ENCODE measurements around the gene THRB. TPM values are rescaled to one million over a fixed set of nuclear protein-coding genes. Genes with fewer than 3 reads are reported as not detected.

Gene THRB
- total RNA-seq, 2 donors from 2014 or later: 0.24 to 0.26 TPM

GRCh38 chr3:24287755-24288450 is 206.7 kb downstream of the THRB start:
- Mint-ChIP-seq H3K36me3 (ENCODE audit: low read depth) (no peaks in the 10 kb centered on the region), H3K27me3 (ENCODE audit: insufficient read depth) (no peaks in the 10 kb centered on the region), H3K27ac (no peak overlapping the region), H3K4me1 (no peaks in the 10 kb centered on the region), H3K4me3 (no peak overlapping the region), H3K9me3 (no peaks in the 10 kb centered on the region)
- H3K4me3 ChIP-seq (ENCODE audit: low read length): no peak overlapping the region
- H3K4me1 ChIP-seq (ENCODE audit: control insufficient read depth, insufficient read depth, low read length): no peaks in the 10 kb centered on the region
- 90 to 91% methylated on average over 2 to 3 of the region's 3 CpGs for WGBS, 2 experiments (ENCODE audit: insufficient coverage in 1 of 2, insufficient read length in 1 of 2)
- no peak for TF ChIP-seq CTCF (conservative IDR thresholded peaks at IDR 0.05)
- H3K27me3 ChIP-seq (ENCODE audit: control insufficient read depth, insufficient read depth, low read length, poor library complexity, severe bottlenecking): no peaks in the 10 kb centered on the region
- DNase-seq: no peak
- no peak overlapping the region for H3K9ac ChIP-seq (ENCODE audit: extremely low read depth, low read length, poor library complexity, severe bottlenecking)
- no peaks in the 10 kb centered on the region for H3K36me3 ChIP-seq (ENCODE audit: control insufficient read depth, insufficient read depth, low read length)
- H3K27ac ChIP-seq (ENCODE audit: low read depth, low read length): no peak overlapping the region
- no peaks in the 10 kb centered on the region for H3K9me3 ChIP-seq (ENCODE audit: control insufficient read depth, low read length)

DNA sequence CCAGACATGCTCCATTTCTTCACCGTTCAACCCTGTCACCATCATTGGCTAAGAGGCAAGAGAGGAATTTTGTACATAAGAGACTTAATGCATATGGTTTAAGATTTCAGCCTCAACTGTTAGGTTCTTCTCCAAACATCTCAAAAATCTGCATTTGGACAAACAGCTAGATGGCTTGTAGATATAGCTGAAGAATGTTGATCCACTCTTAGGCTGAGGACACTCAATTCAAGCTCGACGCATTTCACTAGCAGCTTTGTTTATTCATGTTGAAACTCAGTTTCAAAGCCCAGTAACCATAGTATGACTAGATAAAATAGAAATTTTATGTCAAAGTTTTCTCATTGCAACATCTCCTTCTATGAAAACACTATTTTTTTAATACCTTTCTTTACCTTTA is 208.2 kb downstream of the THRB start:
- no peaks in the 10 kb centered on the region for H3K4me1 Mint-ChIP-seq
- DNase-seq: no peak
- H3K27ac Mint-ChIP-seq: no peak overlapping the region
- H3K27ac ChIP-seq (ENCODE audit: low read depth, low read length): no peak overlapping the region
- H3K36me3 ChIP-seq (ENCODE audit: control insufficient read depth, insufficient read depth, low read length): no peaks in the 10 kb centered on the region
- H3K4me3 Mint-ChIP-seq: no peak overlapping the region
- H3K36me3 Mint-ChIP-seq (ENCODE audit: low read depth): no peaks in the 10 kb centered on the region
- H3K9me3 Mint-ChIP-seq: no peaks in the 10 kb centered on the region
- H3K4me3 ChIP-seq (ENCODE audit: low read length): no peak overlapping the region
- H3K27me3 Mint-ChIP-seq (ENCODE audit: insufficient read depth): no peaks in the 10 kb centered on the region
- H3K27me3 ChIP-seq (ENCODE audit: control insufficient read depth, insufficient read depth, low read length, poor library complexity, severe bottlenecking): no peaks in the 10 kb centered on the region
- TF ChIP-seq CTCF (conservative IDR thresholded peaks at IDR 0.05): no peak
- H3K9ac ChIP-seq (ENCODE audit: extremely low read depth, low read length, poor library complexity, severe bottlenecking): no peak overlapping the region
- H3K9me3 ChIP-seq (ENCODE audit: control insufficient read depth, low read length): no peaks in the 10 kb centered on the region
- H3K4me1 ChIP-seq (ENCODE audit: control insufficient read depth, insufficient read depth, low read length): no peaks in the 10 kb centered on the region
- WGBS, 2 experiments (ENCODE audit: insufficient coverage in 1 of 2, insufficient read length in 1 of 2): 90 to 93% methylated on average over 2 to 3 of the region's 3 CpGs

DNA sequence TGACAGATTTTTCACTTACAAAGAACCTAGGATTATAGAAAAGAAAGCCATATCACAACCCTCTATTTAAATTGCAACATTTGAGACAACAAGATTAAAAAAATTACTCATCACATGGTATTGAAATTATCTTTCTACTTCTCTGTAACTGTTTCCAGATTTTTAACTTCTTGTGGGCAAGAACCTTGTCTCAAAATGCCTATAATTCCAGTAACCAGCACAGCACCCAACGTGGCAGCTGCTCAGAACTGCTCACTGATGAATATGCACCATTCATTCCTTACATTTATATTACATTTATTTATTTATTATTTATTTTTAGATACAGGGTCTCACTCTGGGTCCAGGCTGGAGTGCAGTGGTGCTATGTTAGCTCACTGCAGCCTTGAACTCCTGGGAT is 216.1 kb downstream of the THRB start:
- H3K4me1 Mint-ChIP-seq: no peaks in the 10 kb centered on the region
- H3K27ac Mint-ChIP-seq: no peak overlapping the region
- no peaks in the 10 kb centered on the region for H3K36me3 ChIP-seq (ENCODE audit: control insufficient read depth, insufficient read depth, low read length)
- TF ChIP-seq CTCF (conservative IDR thresholded peaks at IDR 0.05): no peak
- no peak overlapping the region for H3K27ac ChIP-seq (ENCODE audit: low read depth, low read length)
- H3K9me3 Mint-ChIP-seq: no peaks in the 10 kb centered on the region
- no peak overlapping the region for H3K9ac ChIP-seq (ENCODE audit: extremely low read depth, low read length, poor library complexity, severe bottlenecking)
- H3K4me1 ChIP-seq (ENCODE audit: control insufficient read depth, insufficient read depth, low read length): no peaks in the 10 kb centered on the region
- H3K27me3 ChIP-seq (ENCODE audit: control insufficient read depth, insufficient read depth, low read length, poor library complexity, severe bottlenecking): peaks cover 5% of the 10 kb centered on the region
- H3K36me3 Mint-ChIP-seq (ENCODE audit: low read depth): no peaks in the 10 kb centered on the region
- H3K4me3 Mint-ChIP-seq: no peak overlapping the region
- no peaks in the 10 kb centered on the region for H3K27me3 Mint-ChIP-seq (ENCODE audit: insufficient read depth)
- no peak overlapping the region for H3K4me3 ChIP-seq (ENCODE audit: low read length)
- no peak for DNase-seq
- WGBS, 2 experiments (ENCODE audit: insufficient coverage in 1 of 2, insufficient read length in 1 of 2): 82% methylated on average over 1 of the region's 1 CpG; no CpG with 5 or more reads in 1 of the 2 experiments
- H3K9me3 ChIP-seq (ENCODE audit: control insufficient read depth, low read length): no peaks in the 10 kb centered on the region
